Measurements from ENCODE around the gene SH2D5. TPM values are rescaled to one million over a fixed set of nuclear protein-coding genes. Genes with fewer than 3 reads are reported as not detected.

Gene SH2D5
- total RNA-seq, 1 donor from 2014 or later = not detected

DNA sequence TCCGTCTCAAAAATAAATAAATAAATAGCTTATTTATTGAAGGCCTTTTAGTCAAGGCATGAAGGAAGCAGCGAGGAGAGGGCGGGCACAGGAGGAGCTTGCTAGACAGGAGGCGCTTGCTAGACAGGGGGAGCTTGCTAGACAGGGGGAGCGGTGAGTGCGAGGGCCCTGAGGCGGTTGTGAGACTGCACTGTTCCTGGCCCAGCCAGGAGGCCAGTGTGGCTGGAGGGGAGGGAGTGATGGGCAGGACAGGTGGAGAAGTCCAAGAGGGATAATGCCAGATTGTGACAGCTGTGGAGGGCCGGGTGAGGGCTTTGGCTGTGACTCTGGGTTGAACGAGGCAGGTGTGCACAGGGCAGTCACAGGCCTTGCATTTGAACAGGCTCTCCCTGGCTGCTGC lies 32.9 kb downstream of the SH2D5 start:
- H3K4me1 ChIP-seq = peaks cover 27% of the 10 kb centered on the region
- TF ChIP-seq POLR2A (IDR thresholded peaks at IDR 0.05) = no peak
- intact Hi-C loops (cut with DNase I) = no loop called here
- no peaks in the 10 kb centered on the region for H3K36me3 ChIP-seq
- no peaks in the 10 kb centered on the region for H3K27me3 ChIP-seq
- no peaks in the 10 kb centered on the region for H3K9me3 ChIP-seq
- H3K4me3 ChIP-seq = no peak overlapping the region
- no peak overlapping the region for H3K27ac ChIP-seq
- DNase-seq (ENCODE audit: extremely low spot score in 2 of 2) = no peak

DNA sequence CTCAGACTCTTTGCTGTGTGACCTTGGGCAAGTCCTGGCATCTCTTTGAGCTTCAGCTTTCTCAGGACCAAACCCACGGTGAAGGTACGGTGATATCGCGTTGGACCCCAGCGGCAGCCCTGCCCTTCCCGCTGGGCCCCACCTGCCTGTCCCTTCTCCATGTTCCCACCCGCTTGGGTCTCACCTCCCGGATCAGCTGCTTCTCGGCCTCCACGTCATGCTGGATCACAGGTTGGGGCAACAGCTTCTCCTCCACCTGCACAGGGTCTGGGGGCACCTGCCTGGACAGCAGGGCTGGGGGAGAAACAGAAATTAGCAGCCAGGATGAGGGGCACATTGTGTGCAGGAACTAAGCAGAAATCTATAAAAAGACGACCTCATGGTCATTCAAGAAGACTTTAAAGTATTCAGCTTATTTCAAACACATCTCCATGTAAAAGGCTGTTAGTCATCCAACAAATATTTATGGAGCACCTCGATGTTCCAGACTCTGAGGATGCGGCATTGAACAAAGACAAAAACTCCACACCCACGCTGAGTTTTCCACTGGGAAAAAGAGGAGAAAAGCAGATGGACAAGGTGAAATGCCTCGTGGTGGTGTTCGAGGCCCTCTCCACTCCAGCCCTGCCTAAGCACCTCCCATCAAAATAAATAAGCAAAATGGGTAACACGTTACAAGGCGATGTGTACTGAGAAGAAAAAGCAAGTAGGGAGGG lies 34.1 kb downstream of the SH2D5 start:
- Histone ChIP-seq H3K27ac (peak overlapping the region; percentile 82), H3K27me3 (no peaks in the 10 kb centered on the region), H3K36me3 (no peaks in the 10 kb centered on the region), H3K9me3 (no peaks in the 10 kb centered on the region), H3K4me3 (no peak overlapping the region), H3K4me1 (peaks cover 27% of the 10 kb centered on the region)
- TF ChIP-seq, protein P1, sequence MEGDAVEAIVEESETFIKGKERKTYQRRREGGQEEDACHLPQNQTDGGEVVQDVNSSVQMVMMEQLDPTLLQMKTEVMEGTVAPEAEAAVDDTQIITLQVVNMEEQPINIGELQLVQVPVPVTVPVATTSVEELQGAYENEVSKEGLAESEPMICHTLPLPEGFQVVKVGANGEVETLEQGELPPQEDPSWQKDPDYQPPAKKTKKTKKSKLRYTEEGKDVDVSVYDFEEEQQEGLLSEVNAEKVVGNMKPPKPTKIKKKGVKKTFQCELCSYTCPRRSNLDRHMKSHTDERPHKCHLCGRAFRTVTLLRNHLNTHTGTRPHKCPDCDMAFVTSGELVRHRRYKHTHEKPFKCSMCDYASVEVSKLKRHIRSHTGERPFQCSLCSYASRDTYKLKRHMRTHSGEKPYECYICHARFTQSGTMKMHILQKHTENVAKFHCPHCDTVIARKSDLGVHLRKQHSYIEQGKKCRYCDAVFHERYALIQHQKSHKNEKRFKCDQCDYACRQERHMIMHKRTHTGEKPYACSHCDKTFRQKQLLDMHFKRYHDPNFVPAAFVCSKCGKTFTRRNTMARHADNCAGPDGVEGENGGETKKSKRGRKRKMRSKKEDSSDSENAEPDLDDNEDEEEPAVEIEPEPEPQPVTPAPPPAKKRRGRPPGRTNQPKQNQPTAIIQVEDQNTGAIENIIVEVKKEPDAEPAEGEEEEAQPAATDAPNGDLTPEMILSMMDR (IDR thresholded peaks at IDR 0.05) = no peak
- no peak for TF ChIP-seq POLR2A (IDR thresholded peaks at IDR 0.05)
- TF ChIP-seq POLR2AphosphoS5 (IDR thresholded peaks at IDR 0.05; ENCODE audit: insufficient read depth in 1 of 2, low read depth in 1 of 2) = peak; percentile 36 to 47
- intact Hi-C loops (cut with DNase I) = no loop called here
- DNase-seq (ENCODE audit: extremely low spot score in 2 of 2) = no peak

DNA sequence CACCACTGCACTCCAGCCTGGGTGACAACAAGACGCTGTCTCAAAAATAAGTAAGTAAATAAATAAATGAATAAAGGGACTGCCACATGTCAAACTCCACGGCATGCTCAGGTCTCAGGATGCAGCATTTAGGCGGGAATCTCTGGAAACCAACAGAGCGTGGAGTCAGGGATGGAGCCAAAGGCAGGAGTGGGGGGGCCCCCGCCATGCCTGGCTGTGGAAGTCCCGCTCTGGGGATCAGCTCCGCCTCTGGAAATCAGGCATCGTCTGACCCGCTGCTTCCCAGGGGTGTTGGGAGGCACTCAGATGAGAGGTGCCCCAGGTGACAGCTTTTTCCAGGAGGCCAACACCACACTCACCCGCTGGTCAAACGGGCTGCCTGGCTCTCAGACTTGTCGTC lies 34.9 kb downstream of the SH2D5 start:
- Histone ChIP-seq H3K4me1 (peaks cover 27% of the 10 kb centered on the region), H3K27ac (peak overlapping the region; percentile 82), H3K9me3 (no peaks in the 10 kb centered on the region), H3K4me3 (no peak overlapping the region), H3K36me3 (no peaks in the 10 kb centered on the region), H3K27me3 (no peaks in the 10 kb centered on the region)
- intact Hi-C loops (cut with DNase I) = no loop called here
- TF ChIP-seq POLR2AphosphoS5 (IDR thresholded peaks at IDR 0.05; ENCODE audit: insufficient read depth in 1 of 2, low read depth in 1 of 2) (no peak), POLR2A (IDR thresholded peaks at IDR 0.05) (no peak)
- TF ChIP-seq, protein P1 (IDR thresholded peaks at IDR 0.05) = no peak
- DNase-seq (ENCODE audit: extremely low spot score in 2 of 2) = no peak

DNA sequence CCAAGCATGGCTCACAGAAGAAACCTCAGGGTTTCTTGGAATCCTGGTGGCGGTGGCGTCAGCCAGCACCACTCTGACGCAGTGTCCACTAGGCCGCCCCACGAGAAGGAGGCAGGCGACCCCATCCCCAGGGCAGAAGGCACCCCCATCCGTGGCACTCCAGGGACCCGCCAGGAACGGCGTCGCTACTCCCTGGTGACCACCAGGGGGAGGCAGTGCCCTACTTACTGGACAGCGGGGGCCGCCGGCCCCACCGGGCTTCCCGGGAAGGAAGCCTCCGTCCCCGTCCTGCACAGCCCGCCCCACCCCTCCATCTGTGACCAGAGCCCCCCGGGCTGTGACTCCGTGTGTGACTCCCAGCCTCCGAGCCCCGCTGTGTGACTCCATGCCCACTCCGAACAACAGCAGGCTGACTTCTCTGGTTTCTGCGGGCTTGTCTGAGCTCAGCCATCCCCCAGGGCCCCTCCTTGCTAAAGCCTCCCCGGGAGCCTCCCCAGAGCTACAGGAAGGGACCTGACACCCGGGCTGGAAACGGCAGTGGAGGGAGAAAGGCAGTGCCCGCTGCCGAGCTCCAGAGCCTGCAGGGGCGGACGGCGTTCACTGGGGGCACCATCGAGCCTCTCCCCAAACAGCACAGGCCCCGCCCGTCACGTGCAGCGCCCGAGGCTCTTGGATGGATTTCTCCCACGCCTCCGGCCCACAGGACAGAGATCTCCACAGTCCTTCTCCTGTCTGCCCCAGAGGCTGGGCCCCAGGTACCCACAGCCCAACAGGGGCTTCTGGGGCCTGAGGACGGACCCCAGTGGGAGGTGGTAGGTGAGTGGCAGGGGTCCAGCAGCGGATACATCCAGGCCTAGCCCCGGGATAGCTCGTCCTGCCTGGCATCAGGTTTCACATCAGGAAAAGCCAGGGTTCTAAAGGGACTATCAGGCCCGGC lies 35.8 kb downstream of the SH2D5 start:
- DNase-seq (ENCODE audit: extremely low spot score in 2 of 2) = peak in 1 of 2 donors; percentile 94
- Histone ChIP-seq H3K9me3 (no peaks in the 10 kb centered on the region), H3K4me3 (peak overlapping the region; percentile 44 to 62), H3K27ac (peak overlapping the region; percentile 82), H3K27me3 (no peaks in the 10 kb centered on the region), H3K4me1 (peaks cover 27% of the 10 kb centered on the region), H3K36me3 (no peaks in the 10 kb centered on the region)
- TF ChIP-seq POLR2A (IDR thresholded peaks at IDR 0.05) = peak in 1 of 2 donors; percentile 12
- peak; percentile 43 to 83 for TF ChIP-seq POLR2AphosphoS5 (IDR thresholded peaks at IDR 0.05; ENCODE audit: insufficient read depth in 1 of 2, low read depth in 1 of 2)
- TF ChIP-seq, protein P1 (IDR thresholded peaks at IDR 0.05) = peak; percentile 67 to 93 (median 70)
- intact Hi-C loops (cut with DNase I) = no loop called here

DNA sequence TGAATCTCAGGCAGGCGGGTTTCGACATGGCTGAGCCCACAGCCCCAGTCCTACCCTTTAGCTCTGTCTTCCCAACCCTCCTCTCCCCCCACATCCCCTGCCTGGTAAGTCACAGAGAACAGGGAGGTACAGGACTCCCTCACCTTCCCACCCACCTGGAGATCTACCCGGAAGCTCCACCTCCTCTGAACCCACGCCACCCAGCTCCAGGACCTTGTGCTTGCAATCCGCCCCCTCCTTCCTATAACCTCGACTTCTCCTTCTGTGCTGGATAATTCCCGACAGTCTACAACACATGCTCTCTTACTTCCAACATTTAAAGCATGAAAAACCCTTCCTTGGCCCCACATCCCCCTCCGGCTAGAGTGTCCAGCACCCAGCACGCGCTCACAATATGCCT lies 37.0 kb downstream of the SH2D5 start:
- Histone ChIP-seq H3K36me3 (no peaks in the 10 kb centered on the region), H3K27me3 (no peaks in the 10 kb centered on the region), H3K4me1 (peaks cover 27% of the 10 kb centered on the region), H3K4me3 (no peak overlapping the region), H3K9me3 (no peaks in the 10 kb centered on the region), H3K27ac (no peak overlapping the region)
- DNase-seq (ENCODE audit: extremely low spot score in 2 of 2) = no peak
- TF ChIP-seq, protein P1 (IDR thresholded peaks at IDR 0.05) = no peak
- intact Hi-C loops (cut with DNase I) = no loop called here
